HUES64 (cell line): ENCODE results near the gene TMEM72.

Experiments
- H3K27ac ChIP-seq: 2 replicates; pipeline ENCODE4 v1.7.0; 2013; ENCODE audit warnings: low read depth, low read length, inconsistent platforms
- H3K27me3 ChIP-seq: 2 replicates; pipeline ENCODE4 v1.6.1; 2013; ENCODE audit warnings: mild to moderate bottlenecking, low read length; ENCODE audit not compliant: insufficient read depth
- H3K36me3 ChIP-seq: 2 replicates; pipeline ENCODE4 v1.6.1; 2013; ENCODE audit warnings: mild to moderate bottlenecking, low read length; ENCODE audit not compliant: insufficient read depth
- H3K4me1 ChIP-seq: 2 replicates; pipeline ENCODE4 v1.6.1; 2013; ENCODE audit warnings: mild to moderate bottlenecking, low read length, moderate library complexity; ENCODE audit not compliant: insufficient read depth
- H3K4me3 ChIP-seq: 2 replicates; pipeline ENCODE4 v1.5.1; 2013; ENCODE audit warnings: mild to moderate bottlenecking, low read length, moderate library complexity
- H3K9ac ChIP-seq: 2 replicates; pipeline ENCODE4 v1.6.1; 2013; ENCODE audit warnings: mild to moderate bottlenecking, low read depth, low read length
- H3K9me3 ChIP-seq: 2 replicates; pipeline ENCODE4 v1.6.1; 2013; ENCODE audit warnings: low read depth, low read length; ENCODE audit not compliant: insufficient read depth
- WGBS: fragments of 150-250, 120-280 bp; methylation state at CpG from one replicate; pipeline ENCODE4 v1.1.7; 2013; ENCODE audit warnings: missing lambda C conversion rate; 5-methylcytosine and 5-hydroxymethylcytosine counted together

TMEM72 gene

GRCh38 chr10:44890696-44891563, 20.2 kb upstream of the TMEM72 start:
- Histone ChIP-seq H3K9me3 (no peaks in the 10 kb centered on the region), H3K4me3 (no peak overlapping the region), H3K27me3 (no peaks in the 10 kb centered on the region), H3K36me3 (no peaks in the 10 kb centered on the region), H3K27ac (no peak overlapping the region), H3K9ac (no peak overlapping the region), H3K4me1 (no peaks in the 10 kb centered on the region)
- 96% methylated on average over 6 of the region's 6 CpGs for WGBS

DNA sequence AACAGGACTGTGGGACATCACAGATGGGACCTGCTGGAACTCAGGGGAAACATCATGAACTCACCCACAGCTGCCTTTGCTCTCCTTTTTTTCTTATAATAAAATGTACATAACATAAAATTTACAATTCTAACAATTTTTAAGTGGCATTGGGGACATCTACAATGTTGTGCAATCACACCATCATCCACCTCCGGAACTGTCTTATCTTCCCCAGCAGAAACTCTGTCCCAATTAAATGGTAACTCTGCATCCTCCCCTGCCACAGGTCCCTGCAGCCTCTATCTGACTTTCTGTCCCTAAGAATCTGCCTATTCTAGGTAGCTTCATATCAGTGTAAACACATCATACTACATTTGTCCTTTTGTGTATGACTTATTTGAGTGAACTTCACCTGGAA, 19.4 kb upstream of the TMEM72 start:
- H3K9ac ChIP-seq: no peak overlapping the region
- no peaks in the 10 kb centered on the region for H3K4me1 ChIP-seq
- H3K36me3 ChIP-seq: no peaks in the 10 kb centered on the region
- no peaks in the 10 kb centered on the region for H3K9me3 ChIP-seq
- 89% methylated on average over 1 of the region's 1 CpG for WGBS
- H3K27me3 ChIP-seq: no peaks in the 10 kb centered on the region
- no peak overlapping the region for H3K27ac ChIP-seq
- no peak overlapping the region for H3K4me3 ChIP-seq

DNA sequence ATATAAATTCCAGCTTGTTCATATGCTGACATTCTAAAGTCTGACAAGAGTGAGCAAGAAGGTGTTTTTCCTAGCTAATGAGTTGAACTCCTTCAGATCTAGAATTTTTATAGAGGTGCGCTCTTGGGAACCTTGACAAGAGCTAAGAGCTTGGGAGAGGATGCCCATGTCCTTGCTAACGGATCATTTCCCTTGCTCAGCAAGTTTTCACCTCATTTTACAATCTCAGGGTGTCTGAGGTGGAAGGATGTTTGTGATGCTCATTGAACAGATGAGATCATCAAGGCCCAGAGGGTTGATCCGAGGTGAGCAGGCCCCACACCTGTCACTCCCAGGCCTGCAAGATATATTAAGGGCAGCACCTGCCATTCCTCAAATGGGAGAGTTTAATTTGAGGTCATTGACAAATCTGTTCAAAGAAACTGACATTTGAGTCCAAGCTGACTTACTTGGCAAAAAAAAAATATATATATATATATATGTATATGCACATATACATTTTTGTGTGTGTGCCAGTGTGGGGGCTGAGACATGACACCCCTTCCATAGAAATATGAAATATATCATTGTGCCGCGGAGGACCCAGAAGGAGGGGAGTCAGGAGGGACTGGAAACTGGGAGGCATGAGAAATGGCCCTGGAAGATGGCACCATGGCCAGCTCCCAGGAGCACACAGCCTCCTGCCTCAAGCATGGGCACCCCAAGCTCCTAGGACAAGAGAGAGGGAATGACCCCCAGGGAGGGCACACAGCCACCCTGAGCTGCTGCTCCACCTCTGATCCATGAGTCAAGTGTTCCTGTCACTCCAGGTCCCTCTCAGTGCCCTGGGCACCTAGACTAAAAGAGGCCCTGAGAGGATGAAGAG, 17.3 kb upstream of the TMEM72 start:
- no peak overlapping the region for H3K27ac ChIP-seq
- H3K36me3 ChIP-seq: no peaks in the 10 kb centered on the region
- H3K9me3 ChIP-seq: no peaks in the 10 kb centered on the region
- H3K4me1 ChIP-seq: no peaks in the 10 kb centered on the region
- H3K4me3 ChIP-seq: no peak overlapping the region
- 86% methylated on average over 4 of the region's 5 CpGs for WGBS
- no peak overlapping the region for H3K9ac ChIP-seq
- H3K27me3 ChIP-seq: no peaks in the 10 kb centered on the region

DNA sequence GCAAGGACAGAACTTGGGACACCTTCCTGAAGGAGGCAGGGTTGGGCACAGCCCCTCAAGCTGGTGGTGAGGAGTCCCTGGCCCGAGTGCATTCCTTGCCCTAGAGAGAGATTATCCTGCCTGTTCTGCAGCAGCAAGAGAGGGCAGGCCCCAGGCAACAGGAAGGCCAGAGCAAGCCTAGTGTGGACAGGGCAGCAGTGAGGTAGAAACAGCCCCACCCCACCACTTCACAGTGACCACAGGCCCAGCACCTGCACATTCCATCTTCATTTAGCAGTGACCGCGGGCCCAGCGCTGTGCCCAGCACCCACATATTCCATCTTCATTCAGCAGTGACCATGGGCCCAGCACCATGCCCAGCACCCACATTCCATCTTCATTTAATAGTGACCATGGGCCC, 16.4 kb upstream of the TMEM72 start:
- Histone ChIP-seq H3K4me1 (peaks cover 6% of the 10 kb centered on the region), H3K36me3 (no peaks in the 10 kb centered on the region), H3K4me3 (no peak overlapping the region), H3K27ac (no peak overlapping the region), H3K9ac (no peak overlapping the region), H3K9me3 (no peaks in the 10 kb centered on the region), H3K27me3 (no peaks in the 10 kb centered on the region)
- WGBS: 95% methylated on average over 4 of the region's 4 CpGs

GRCh38 chr10:44895280-44895679, 15.9 kb upstream of the TMEM72 start:
- no peak overlapping the region for H3K9ac ChIP-seq

GRCh38 chr10:44897049-44897448, 14.1 kb upstream of the TMEM72 start:
- Histone ChIP-seq H3K4me3 (no peak overlapping the region), H3K9ac (no peak overlapping the region), H3K27ac (no peak overlapping the region), H3K36me3 (no peaks in the 10 kb centered on the region), H3K27me3 (no peaks in the 10 kb centered on the region), H3K4me1 (peaks cover 9% of the 10 kb centered on the region), H3K9me3 (no peaks in the 10 kb centered on the region)
- WGBS: 92% methylated on average over 7 of the region's 7 CpGs

More at GRCh38 chr10:44895280-44895679, 15.9 kb upstream of the TMEM72 start:
- no peak overlapping the region for H3K27ac ChIP-seq
- 89% methylated on average over 5 of the region's 5 CpGs for WGBS
- H3K9me3 ChIP-seq: no peaks in the 10 kb centered on the region
- H3K4me1 ChIP-seq: peaks cover 9% of the 10 kb centered on the region
- no peaks in the 10 kb centered on the region for H3K36me3 ChIP-seq
- H3K4me3 ChIP-seq: no peak overlapping the region
- H3K27me3 ChIP-seq: no peaks in the 10 kb centered on the region

GRCh38 chr10:44898665-44899064, 12.5 kb upstream of the TMEM72 start:
- Histone ChIP-seq H3K9ac (no peak overlapping the region), H3K4me1 (peaks cover 14% of the 10 kb centered on the region), H3K27ac (no peak overlapping the region), H3K4me3 (no peak overlapping the region), H3K36me3 (no peaks in the 10 kb centered on the region), H3K27me3 (no peaks in the 10 kb centered on the region), H3K9me3 (no peaks in the 10 kb centered on the region)
- 91% methylated on average over 4 of the region's 4 CpGs for WGBS

GRCh38 chr10:44899450-44900080, 11.6 kb upstream of the TMEM72 start:
- peaks cover 14% of the 10 kb centered on the region for H3K4me1 ChIP-seq
- H3K9me3 ChIP-seq: no peaks in the 10 kb centered on the region
- H3K9ac ChIP-seq: no peak overlapping the region
- WGBS: 86% methylated on average over 5 of the region's 5 CpGs
- H3K27ac ChIP-seq: no peak overlapping the region
- H3K4me3 ChIP-seq: no peak overlapping the region
- H3K27me3 ChIP-seq: no peaks in the 10 kb centered on the region
- H3K36me3 ChIP-seq: no peaks in the 10 kb centered on the region

GRCh38 chr10:44902941-44903545, 8.1 kb upstream of the TMEM72 start:
- Histone ChIP-seq H3K4me1 (peaks cover 18% of the 10 kb centered on the region), H3K27ac (no peak overlapping the region), H3K9me3 (no peaks in the 10 kb centered on the region), H3K4me3 (no peak overlapping the region), H3K36me3 (no peaks in the 10 kb centered on the region), H3K27me3 (no peaks in the 10 kb centered on the region), H3K9ac (no peak overlapping the region)
- WGBS: 81% methylated on average over 9 of the region's 9 CpGs

GRCh38 chr10:44906486-44906885, 4.7 kb upstream of the TMEM72 start:
- H3K4me3 ChIP-seq: no peak overlapping the region
- no peaks in the 10 kb centered on the region for H3K9me3 ChIP-seq
- no peak overlapping the region for H3K9ac ChIP-seq
- 88% methylated on average over 4 of the region's 4 CpGs for WGBS
- no peaks in the 10 kb centered on the region for H3K36me3 ChIP-seq
- no peaks in the 10 kb centered on the region for H3K27me3 ChIP-seq
- H3K4me1 ChIP-seq: peaks cover 21% of the 10 kb centered on the region
- no peak overlapping the region for H3K27ac ChIP-seq
